ENCODE data around the gene DPYSL4. TPM values are rescaled to one million over a fixed set of nuclear protein-coding genes. Genes with fewer than 3 reads are reported as not detected.

The DPYSL4 gene
- total and polyA plus RNA-seq, 3 donors from 2014 or later: 11.7 to 21.0 (median 13.9) TPM

DNA sequence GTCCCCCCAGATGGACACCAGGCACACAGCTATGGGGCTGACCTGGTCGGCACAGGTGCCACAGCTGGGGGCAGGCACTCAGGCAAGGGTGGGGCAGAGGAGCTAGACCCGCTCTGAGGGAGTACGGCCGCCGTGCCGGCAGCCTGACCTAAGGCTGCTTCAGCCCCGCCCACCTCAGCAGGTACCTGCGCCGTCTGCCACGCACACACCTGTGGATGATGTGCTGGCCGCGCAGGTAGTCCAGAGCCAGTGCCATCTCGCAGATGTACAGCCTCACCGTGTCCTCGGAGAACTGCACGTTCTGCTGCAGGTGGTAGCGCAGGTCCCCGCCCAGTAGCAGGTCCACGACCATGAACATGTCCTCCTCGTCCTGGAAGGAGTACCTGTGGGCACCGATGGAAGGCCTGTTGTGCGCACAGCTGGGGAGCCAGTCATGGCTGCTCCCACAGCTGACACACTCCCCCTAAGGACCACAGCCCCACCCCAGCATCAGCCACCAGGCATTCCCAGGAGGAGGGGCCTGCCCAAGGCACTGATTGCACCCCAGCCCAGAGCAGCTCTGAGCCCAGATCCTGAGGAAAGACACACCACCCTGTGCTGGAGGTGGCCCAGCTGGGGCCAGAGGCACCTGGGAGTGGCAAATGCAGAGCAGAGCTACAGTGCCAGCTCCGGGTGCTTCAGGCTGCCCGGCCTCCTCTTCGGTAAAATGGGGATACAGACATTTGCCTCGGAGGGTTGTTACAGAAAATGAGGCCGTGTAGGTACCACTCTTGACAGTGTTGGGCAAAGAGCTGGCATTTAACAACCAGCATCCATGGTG is 40.0 kb downstream of the DPYSL4 start:
- H3K9me3 ChIP-seq: no peaks in the 10 kb centered on the region
- intact Hi-C loops (cut with DNase I; ENCODE audit: low total_unique reads): loop anchor here (10.0 kb wide), 1 partner anchor 128 kb away; no protein-coding TSS in a partner anchor
- no peak overlapping the region for H3K27ac ChIP-seq
- no peaks in the 10 kb centered on the region for H3K36me3 ChIP-seq (ENCODE audit: low read depth, missing control alignments)
- WGBS, 2 donors: 89 to 90% methylated on average over 5 to 25 of the region's 27 CpGs
- DNase-seq: no peak
- H3K4me3 ChIP-seq: no peak overlapping the region
- no peaks in the 10 kb centered on the region for H3K4me1 ChIP-seq
- no peaks in the 10 kb centered on the region for H3K27me3 ChIP-seq
- TF ChIP-seq POLR2A (IDR thresholded peaks at IDR 0.05) (no peak), CTCF (IDR thresholded peaks at IDR 0.05) (no peak)

DNA sequence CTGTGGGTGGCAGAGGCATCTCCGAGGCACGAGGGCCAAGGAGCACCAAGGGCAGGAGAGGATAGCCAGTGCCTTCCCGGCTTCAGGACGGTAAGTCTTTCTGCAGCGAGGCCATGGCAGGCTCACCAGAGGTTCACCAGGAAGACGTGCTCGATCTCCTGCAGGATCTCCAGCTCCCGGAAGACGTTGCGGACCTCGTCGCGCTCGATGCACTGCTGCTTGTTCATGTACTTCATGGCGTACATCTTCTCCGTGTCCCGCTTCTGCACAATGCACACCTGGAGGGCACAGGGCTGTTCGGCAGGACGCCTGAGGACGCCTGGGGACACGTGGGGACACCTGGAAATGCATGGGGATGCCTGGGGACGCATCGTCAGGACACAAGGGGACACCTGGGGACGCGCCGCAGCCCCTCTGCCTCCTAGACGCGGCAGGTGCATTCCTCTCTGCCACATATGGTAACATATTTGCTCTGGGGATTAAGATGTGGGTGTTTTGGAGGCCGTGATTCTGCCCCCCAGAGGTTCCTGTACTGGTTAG is 41.2 kb downstream of the DPYSL4 start:
- 94 to 96% methylated on average over 19 to 29 of the region's 29 CpGs for WGBS, 2 donors
- Histone ChIP-seq H3K4me1 (no peaks in the 10 kb centered on the region), H3K27me3 (no peaks in the 10 kb centered on the region), H3K9me3 (no peaks in the 10 kb centered on the region), H3K36me3 (ENCODE audit: low read depth, missing control alignments) (no peaks in the 10 kb centered on the region), H3K4me3 (no peak overlapping the region), H3K27ac (no peak overlapping the region)
- no peak for DNase-seq
- TF ChIP-seq CTCF (IDR thresholded peaks at IDR 0.05): no peak
- TF ChIP-seq POLR2A (IDR thresholded peaks at IDR 0.05): no peak
- intact Hi-C loops (cut with DNase I; ENCODE audit: low total_unique reads): loop anchor here (10.0 kb wide), 1 partner anchor 127 kb away; no protein-coding TSS in a partner anchor

GRCh38 chr10:132228616-132229015 is 41.9 kb downstream of the DPYSL4 start:
- Histone ChIP-seq H3K27me3 (no peaks in the 10 kb centered on the region), H3K9me3 (no peaks in the 10 kb centered on the region), H3K4me3 (no peak overlapping the region), H3K27ac (no peak overlapping the region), H3K4me1 (no peaks in the 10 kb centered on the region), H3K36me3 (ENCODE audit: low read depth, missing control alignments) (no peaks in the 10 kb centered on the region)
- intact Hi-C loops (cut with DNase I; ENCODE audit: low total_unique reads): loop anchor here (10.0 kb wide), 1 partner anchor 126 kb away; no protein-coding TSS in a partner anchor
- WGBS, 2 donors: 91 to 97% methylated on average over 9 to 14 of the region's 14 CpGs
- DNase-seq: no peak
- no peak for TF ChIP-seq CTCF (IDR thresholded peaks at IDR 0.05)
- no peak for TF ChIP-seq POLR2A (IDR thresholded peaks at IDR 0.05)

- no peaks in the 10 kb centered on the region for H3K36me3 ChIP-seq (ENCODE audit: low read depth, missing control alignments)
- intact Hi-C loops (cut with DNase I; ENCODE audit: low total_unique reads): loop anchor here (10.0 kb wide), 1 partner anchor 126 kb away; no protein-coding TSS in a partner anchor
- H3K4me1 ChIP-seq: no peaks in the 10 kb centered on the region
- H3K4me3 ChIP-seq: no peak overlapping the region
- 75 to 83% methylated on average over 6 of the region's 6 CpGs for WGBS, 2 donors
- no peak overlapping the region for H3K27ac ChIP-seq
- no peak for DNase-seq
- H3K9me3 ChIP-seq: no peaks in the 10 kb centered on the region
- TF ChIP-seq CTCF (IDR thresholded peaks at IDR 0.05) (no peak), POLR2A (IDR thresholded peaks at IDR 0.05) (no peak)
- no peaks in the 10 kb centered on the region for H3K27me3 ChIP-seq
Observed at GRCh38 chr10:132229096-132229495, 42.3 kb downstream of the DPYSL4 start.

All from testis (tissue), 3 donors.